Stimulated activated CD8-positive, alpha-beta memory T cell treated with anti-CD3 and anti-CD28 coated beads, Interleukin-12 subunit alpha, Interleukin-12 subunit beta, amount 100 ng/mL, for 1 hour (primary cell): ENCODE results near the gene SDE2.
"Not testable (repeated sequence)": the region's sequence is repeated elsewhere in the genome, so short reads cannot be mapped to it uniquely, and the experiment has no call there.

Experiments
- DNase-seq: peaks from one replicate; pipeline ENCODE4 v3.0.0-alpha.2; 2020; ENCODE audit warnings: low read depth

Gene SDE2

GRCh38 chr1:225942574-225942973, 56.6 kb downstream of the SDE2 start:
- no peak for DNase-seq

GRCh38 chr1:225941942-225942222, 57.3 kb downstream of the SDE2 start:
- DNase-seq, result no peak

DNA sequence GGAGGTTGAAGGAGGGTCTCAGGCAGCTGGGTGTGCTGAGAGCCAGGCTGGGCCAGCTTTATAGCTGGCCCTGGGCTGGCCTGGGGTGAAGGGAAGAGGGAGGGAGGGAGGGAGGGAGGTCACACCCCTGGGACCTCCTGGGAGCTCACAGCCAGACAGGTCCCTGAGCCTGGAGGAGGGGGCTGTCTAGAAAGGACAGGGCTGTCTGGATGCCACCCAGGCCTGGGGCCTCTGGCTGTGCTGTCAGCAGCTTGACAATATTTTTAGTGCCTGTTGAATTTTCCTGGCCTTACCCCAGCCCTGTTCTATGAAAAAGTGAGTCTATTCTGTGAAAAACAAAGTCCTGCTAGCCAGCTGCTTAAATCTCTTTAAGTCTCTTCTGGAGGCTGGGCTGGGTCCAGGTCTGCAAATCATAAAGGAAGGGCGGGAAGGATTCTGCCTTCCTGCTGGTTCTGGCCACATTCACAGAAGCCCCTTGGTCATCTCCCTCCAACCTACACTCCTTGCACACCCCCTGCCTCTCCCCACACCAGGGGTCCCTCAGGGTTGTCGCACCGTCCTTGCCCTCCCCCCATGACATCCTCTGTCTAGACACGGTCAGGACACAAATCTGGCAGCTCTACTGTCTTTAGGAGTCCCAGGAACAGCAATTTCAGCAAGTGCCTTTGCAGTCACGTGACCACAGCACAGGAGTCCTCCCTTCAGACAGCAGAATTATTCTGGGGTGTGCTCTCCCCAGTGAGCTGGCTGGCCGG, 57.8 kb downstream of the SDE2 start, which contains the start of gene LEFTY2:
LEFTY2 (minus strand) TSS at position 34 of the 755 bp plus-strand sequence. CDS start 80 bp downstream, outside the sequence.
- DNase-seq, result no peak

GRCh38 chr1:225940385-225941151, 58.6 kb downstream of the SDE2 start:
- DNase-seq, result no peak

DNA sequence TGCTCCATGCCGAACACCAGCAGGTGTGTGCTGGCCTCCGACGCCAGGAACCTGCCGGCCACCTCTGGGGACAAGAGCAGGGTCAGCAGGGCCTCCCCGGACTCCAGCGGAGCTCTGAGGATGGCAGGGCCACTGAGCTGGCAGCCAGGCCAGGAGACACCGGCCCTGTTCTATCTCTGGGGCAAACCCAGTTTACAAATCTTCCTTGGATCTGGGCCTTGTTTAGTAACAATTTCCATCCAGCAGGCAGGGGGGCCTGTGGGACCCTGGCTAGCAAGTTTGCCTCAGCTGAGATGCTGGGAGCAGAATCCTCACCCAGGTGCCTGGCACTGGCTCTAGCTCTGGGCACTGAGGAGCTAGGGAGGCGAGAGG, 59.2 kb downstream of the SDE2 start:
- DNase-seq, result not testable (repeated sequence)

DNA sequence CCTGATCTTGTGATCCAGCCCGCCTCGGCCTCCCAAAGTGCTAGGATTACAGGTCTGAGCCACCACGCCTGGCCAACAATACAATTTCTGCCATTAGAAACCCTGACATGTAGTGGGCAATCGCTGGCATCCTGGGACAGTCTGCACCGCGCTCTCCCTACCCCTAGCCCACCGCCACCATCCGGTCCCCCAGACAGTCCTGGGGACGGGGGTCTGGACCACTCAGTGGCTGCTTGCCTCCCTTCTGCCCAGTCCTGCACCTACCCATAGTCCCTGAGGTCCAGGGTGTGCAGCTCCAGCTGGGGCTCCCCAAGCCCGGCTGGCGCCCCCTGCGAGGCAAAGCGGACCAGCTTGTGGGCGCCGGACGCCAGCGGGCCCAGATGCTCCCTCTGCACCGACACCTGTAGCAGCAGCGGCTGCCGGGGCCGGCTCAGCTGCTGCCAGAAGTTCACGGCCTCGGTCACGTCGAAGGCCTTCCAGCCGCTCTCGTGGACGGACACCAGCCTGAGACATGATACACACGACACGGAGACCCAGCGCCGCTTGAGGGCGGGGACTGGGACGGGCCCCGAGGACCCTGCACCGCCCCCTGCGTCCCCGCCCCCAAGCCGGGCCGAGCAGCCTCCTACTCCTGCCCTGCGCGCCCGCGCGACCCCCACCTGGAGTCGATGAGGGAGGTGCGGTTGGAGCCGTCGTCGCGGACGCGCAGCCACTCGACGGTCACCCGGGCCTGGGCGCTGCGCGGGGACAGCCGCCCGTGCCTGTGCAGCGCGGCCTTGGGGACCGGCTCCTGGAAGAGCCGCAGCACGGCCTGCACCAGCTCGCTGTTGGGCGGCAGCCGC, 59.8 kb downstream of the SDE2 start:
- DNase-seq, result not testable (repeated sequence)

DNA sequence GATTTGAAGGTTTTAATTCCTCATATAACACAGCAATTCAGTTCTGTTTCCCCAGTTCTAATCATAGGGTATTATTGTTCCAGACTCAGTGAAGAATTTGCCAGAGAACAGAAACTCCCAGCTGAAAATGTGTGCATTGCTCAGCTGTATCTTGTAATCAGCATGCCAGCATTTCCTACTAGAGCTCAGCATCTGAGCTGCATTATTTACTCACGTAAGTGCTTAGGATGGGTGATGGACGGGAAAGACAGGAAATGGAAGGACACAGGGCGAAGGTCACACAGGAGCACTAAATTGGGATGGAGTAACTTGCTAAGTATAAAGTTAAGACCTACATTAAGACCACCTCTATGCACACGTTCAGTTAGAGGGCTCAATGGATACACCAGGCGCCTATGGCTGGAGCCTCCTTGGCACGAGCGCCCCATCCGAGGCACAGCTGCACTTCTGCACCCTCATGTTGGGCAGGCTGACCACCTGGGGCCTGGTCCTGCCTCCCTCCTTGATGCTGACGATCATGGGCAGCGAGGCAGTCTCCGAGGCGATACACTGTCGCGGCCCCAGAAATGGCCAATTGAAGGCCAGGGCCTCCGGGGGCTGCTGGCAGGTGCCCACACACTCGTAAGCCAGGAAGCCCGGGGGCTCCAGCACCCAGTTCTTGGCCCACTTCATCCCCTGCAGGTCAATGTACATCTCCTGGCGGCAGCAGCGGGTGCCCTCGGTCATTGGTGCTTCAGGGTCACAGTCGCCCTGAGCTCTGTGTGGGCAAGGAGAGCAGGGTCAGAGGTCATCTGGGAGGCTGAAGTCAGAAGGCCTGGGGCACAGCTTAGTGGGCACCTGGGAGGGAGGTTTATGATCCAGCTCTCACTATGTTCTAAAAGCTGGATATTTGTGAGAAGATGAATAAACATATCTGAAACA, 61.8 kb downstream of the SDE2 start:
- DNase-seq, result no peak

DNA sequence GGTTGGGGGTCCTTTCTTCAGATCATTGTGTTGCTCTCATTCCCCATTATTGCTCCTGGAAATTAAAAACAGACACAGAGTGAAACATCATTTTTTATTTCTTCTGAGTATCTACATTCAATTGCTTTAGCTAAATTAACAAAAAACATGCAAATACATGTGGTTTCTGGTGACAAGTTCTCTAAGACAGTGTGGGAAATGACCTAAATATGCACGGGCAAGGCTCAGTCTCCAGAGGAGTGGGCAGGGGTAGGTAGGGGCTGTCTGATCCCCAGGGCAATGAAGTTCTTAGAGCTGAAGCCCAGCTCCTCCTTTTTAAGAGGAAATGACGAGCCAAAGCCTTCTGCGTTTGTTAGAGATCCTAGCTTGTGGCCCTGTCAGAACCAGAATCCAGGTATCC, 62.6 kb downstream of the SDE2 start:
- no peak for DNase-seq

- DNase-seq, result not testable (repeated sequence)
Observed at GRCh38 chr1:225936086-225936485, 63.1 kb downstream of the SDE2 start.

DNA sequence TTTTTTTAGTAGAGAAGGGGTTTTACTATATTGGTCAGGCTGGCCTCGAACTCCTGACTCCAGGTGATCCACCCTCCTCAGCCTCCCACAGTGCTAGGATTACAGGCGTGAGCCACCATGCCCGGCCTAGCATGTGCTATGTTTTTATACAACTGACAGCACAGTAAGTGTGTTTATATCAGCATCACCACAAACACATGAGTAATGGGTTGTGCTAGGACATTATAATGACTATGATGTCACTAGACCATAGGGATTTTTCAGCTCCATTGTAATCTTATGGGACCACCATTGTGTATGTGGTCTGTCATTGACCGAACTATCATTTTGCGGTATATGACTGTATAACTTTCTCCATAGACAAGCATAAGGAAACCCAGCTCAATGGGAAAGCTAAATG, 64.4 kb downstream of the SDE2 start:
- no peak for DNase-seq

DNA sequence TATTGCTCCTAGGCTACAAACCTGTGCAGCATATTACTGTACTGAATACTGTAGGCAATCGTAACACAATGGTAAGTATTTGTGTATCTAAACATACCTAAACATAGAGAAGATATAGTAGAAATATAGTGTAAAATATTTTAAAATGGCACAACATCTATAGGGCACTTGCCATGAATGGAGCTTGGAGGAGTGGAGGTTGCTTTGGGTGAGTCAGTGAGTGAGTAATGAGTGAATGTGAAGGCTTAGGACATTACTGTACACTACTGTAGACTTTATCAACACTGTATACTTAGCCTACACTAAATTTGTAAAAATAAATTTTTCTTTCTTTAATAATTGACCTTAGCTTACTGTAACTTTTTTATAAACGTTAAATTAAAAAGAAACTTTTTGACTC, 66.1 kb downstream of the SDE2 start:
- DNase-seq, result no peak
